ENCODE results near the gene SLC9B1. TPM values are rescaled to one million over a fixed set of nuclear protein-coding genes. Genes with fewer than 3 reads are reported as not detected.

Gene SLC9B1
- total and polyA plus RNA-seq, 2 experiments from 2014 or later: 0.51 TPM; not detected in 1

- DNase-seq: no peak
- Histone ChIP-seq H3K27me3 (replicated peaks; ENCODE audit: insufficient read depth) (no peaks in the 10 kb centered on the region), H2AFZ (no peak overlapping the region), H3K4me1 (ENCODE audit: insufficient read depth) (no peaks in the 10 kb centered on the region), H3F3A (ENCODE audit: insufficient read depth) (no peaks in the 10 kb centered on the region), H3K4me3 (no peak overlapping the region), H3K4me2 (ENCODE audit: unreplicated experiment) (no peak overlapping the region), H3K9me2 (ENCODE audit: insufficient read depth) (no peaks in the 10 kb centered on the region), H3K79me2 (ENCODE audit: insufficient read depth) (peaks cover 27% of the 10 kb centered on the region), H3K9ac (no peak overlapping the region), H4K20me1 (ENCODE audit: insufficient read depth) (no peaks in the 10 kb centered on the region), H3K36me3 (ENCODE audit: low read depth) (0 out of 2 replicates have a peak, but pooled peaks cover 5% of the 10 kb centered on the region), H3K27ac (no peak overlapping the region), H3K9me3 (ENCODE audit: low read depth) (no peaks in the 10 kb centered on the region)
- WGBS, 2 experiments (ENCODE audit: low coverage in 1 of 2, low lambda C conversion rate in 2 of 2, missing lambda C conversion rate in 2 of 2): 98 to 100% methylated on average over 2 of the region's 2 CpGs
- TF ChIP-seq EZH2 (IDR thresholded peaks at IDR 0.05; ENCODE audit: insufficient read depth, poor library complexity, severe bottlenecking) (no peak), EZH2phosphoT487 (IDR thresholded peaks at IDR 0.05; ENCODE audit: insufficient read depth, low read depth) (no peak)
- in situ Hi-C loops (cut with MboI): no loop called here
Observed at GRCh38 chr4:102860611-102861324, 158.7 kb downstream of the SLC9B1 start.

- Histone ChIP-seq H3K4me2 (ENCODE audit: unreplicated experiment) (no peak overlapping the region), H3K9me3 (ENCODE audit: low read depth) (no peaks in the 10 kb centered on the region), H3K27ac (no peak overlapping the region), H3K79me2 (ENCODE audit: insufficient read depth) (peaks cover 11% of the 10 kb centered on the region), H3K4me1 (ENCODE audit: insufficient read depth) (no peaks in the 10 kb centered on the region), H2AFZ (no peak overlapping the region), H3K9ac (no peak overlapping the region), H3K27me3 (replicated peaks; ENCODE audit: insufficient read depth) (no peaks in the 10 kb centered on the region), H4K20me1 (ENCODE audit: insufficient read depth) (no peaks in the 10 kb centered on the region), H3K4me3 (no peak overlapping the region), H3K9me2 (ENCODE audit: insufficient read depth) (no peaks in the 10 kb centered on the region), H3F3A (ENCODE audit: insufficient read depth) (no peaks in the 10 kb centered on the region), H3K36me3 (ENCODE audit: low read depth) (0 out of 2 replicates have a peak, but pooled peaks cover 5% of the 10 kb centered on the region)
- no peak for TF ChIP-seq EZH2 (IDR thresholded peaks at IDR 0.05; ENCODE audit: insufficient read depth, poor library complexity, severe bottlenecking)
- TF ChIP-seq EZH2phosphoT487 (IDR thresholded peaks at IDR 0.05; ENCODE audit: insufficient read depth, low read depth): no peak
- no peak for DNase-seq
- in situ Hi-C loops (cut with MboI): no loop called here
- 98 to 99% methylated on average over 2 of the region's 2 CpGs for WGBS, 2 experiments (ENCODE audit: low coverage in 1 of 2, low lambda C conversion rate in 2 of 2, missing lambda C conversion rate in 2 of 2)
Observed at GRCh38 chr4:102858828-102859464, 160.6 kb downstream of the SLC9B1 start.

Other genes starting within 250 kb of the SLC9B1 start
- gene UBE2D3, start 192.2 kb downstream of the SLC9B1 start, total RNA-seq (2014; rRNA removed; shearing (Covaris generic)): 326 and 379 TPM in 2 replicates
- gene UBE2D3, start 192.2 kb downstream of the SLC9B1 start, polyA plus RNA-seq (2016; fragmentation: Nextera tagmentation; extraction: Ambion mirVana): 305 and 317 TPM in 2 replicates
- gene CISD2, start 150.7 kb downstream of the SLC9B1 start, total RNA-seq (2014; rRNA removed; shearing (Covaris generic)): 26.7 and 40.3 TPM in 2 replicates
- 67.7 and 69.7 TPM in 2 replicates for gene CISD2, start 150.7 kb downstream of the SLC9B1 start, polyA plus RNA-seq (2016; fragmentation: Nextera tagmentation; extraction: Ambion mirVana)
- gene SLC9B2, start 57.1 kb upstream of the SLC9B1 start, total RNA-seq (2014; rRNA removed; shearing (Covaris generic)): 17.5 and 30.9 TPM in 2 replicates
- 23.6 and 23.7 TPM in 2 replicates for gene SLC9B2, start 57.1 kb upstream of the SLC9B1 start, polyA plus RNA-seq (2016; fragmentation: Nextera tagmentation; extraction: Ambion mirVana)
- 57.9 and 63.0 TPM in 2 replicates for gene BDH2, start 80.1 kb upstream of the SLC9B1 start, total RNA-seq (2014; rRNA removed; shearing (Covaris generic))
- gene BDH2, start 80.1 kb upstream of the SLC9B1 start, polyA plus RNA-seq (2016; fragmentation: Nextera tagmentation; extraction: Ambion mirVana): 64.9 and 71.1 TPM in 2 replicates
- gene CENPE, start 178.6 kb upstream of the SLC9B1 start, total RNA-seq (2014; rRNA removed; shearing (Covaris generic)): 7.7 and 11.0 TPM in 2 replicates
- gene CENPE, start 178.6 kb upstream of the SLC9B1 start, polyA plus RNA-seq (2016; fragmentation: Nextera tagmentation; extraction: Ambion mirVana): 6.7 and 9.1 TPM in 2 replicates